ENCODE measurements around the gene KLB.

DNA sequence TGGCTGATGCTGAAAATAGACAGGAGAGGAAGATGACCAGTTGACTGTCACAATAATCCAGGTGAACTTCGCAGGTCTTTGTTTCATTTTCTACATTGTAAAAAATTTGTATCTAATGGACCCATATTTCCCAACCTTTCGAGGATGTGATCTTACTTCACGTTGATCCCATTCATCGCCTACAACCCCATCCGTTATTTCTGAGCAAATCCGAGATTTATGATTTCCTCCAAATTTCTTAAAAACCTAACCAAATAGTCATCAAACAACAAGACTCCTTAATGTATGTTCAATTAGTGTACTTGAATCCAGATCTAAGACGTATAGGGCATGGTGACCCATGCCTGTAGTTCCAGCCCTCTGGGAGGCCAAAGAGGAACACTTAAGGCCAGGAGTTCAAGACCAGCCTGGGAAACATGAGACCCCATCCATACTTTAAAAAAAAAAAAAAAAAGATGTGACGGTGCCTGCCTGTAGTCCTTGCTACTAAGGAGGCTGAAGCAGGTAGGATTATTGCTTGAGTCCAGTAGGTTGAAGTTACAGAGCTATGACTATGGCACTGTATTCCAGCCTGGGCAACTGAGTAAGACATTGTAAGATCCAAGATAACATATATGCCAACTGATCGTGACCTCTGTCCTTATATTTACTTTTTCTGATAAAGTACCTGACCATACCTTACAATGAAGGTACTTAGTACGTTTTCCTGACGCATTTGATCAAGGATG, 46.3 kb downstream of the KLB start:
- TF ChIP-seq, protein P1, sequence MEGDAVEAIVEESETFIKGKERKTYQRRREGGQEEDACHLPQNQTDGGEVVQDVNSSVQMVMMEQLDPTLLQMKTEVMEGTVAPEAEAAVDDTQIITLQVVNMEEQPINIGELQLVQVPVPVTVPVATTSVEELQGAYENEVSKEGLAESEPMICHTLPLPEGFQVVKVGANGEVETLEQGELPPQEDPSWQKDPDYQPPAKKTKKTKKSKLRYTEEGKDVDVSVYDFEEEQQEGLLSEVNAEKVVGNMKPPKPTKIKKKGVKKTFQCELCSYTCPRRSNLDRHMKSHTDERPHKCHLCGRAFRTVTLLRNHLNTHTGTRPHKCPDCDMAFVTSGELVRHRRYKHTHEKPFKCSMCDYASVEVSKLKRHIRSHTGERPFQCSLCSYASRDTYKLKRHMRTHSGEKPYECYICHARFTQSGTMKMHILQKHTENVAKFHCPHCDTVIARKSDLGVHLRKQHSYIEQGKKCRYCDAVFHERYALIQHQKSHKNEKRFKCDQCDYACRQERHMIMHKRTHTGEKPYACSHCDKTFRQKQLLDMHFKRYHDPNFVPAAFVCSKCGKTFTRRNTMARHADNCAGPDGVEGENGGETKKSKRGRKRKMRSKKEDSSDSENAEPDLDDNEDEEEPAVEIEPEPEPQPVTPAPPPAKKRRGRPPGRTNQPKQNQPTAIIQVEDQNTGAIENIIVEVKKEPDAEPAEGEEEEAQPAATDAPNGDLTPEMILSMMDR (conservative IDR thresholded peaks at IDR 0.05), result no peak
- TF ChIP-seq EZH2 (IDR thresholded peaks at IDR 0.05; ENCODE audit: low read depth), result no peak

All from PC-9 (cell line).